Chondrocyte (in vitro differentiated cells): ENCODE data around the gene TMPRSS9. TPM values are rescaled to one million over a fixed set of nuclear protein-coding genes. Genes with fewer than 3 reads are reported as not detected.

ENCODE experiments used
- DNase-seq: peaks from one replicate; pipeline ENCODE4 v3.0.0; 2021; ENCODE audit warnings: mixed read lengths, low spot score
- H3K27ac Mint-ChIP-seq: one replicate; pipeline ENCODE4 v1.8.0; 2021; ENCODE audit warnings: mild to moderate bottlenecking, moderate library complexity, mixed read lengths; ENCODE audit not compliant: unreplicated experiment
- H3K27me3 Mint-ChIP-seq: 2 replicates; pipeline ENCODE4 v1.8.0; 2021; ENCODE audit warnings: low read depth, mixed read lengths
- H3K36me3 Mint-ChIP-seq: 2 replicates; pipeline ENCODE4 v1.8.0; 2021; ENCODE audit warnings: low read depth, mixed read lengths
- H3K4me1 Mint-ChIP-seq: 2 replicates; pipeline ENCODE4 v1.8.0; 2021; ENCODE audit warnings: low read depth, mild to moderate bottlenecking, mixed read lengths
- H3K4me3 Mint-ChIP-seq: one replicate; pipeline ENCODE4 v1.8.0; 2021; ENCODE audit warnings: mild to moderate bottlenecking, moderate library complexity, mixed read lengths; ENCODE audit not compliant: unreplicated experiment
- H3K9me3 Mint-ChIP-seq: 2 replicates; pipeline ENCODE4 v1.8.0; 2021; ENCODE audit warnings: low read depth, mixed read lengths
- total RNA-seq: library from RNA; stranded (reverse); gene quantifications from 3 replicates; pipeline ENCODE4 v1.2.1, GENCODE V29; 2021
- TF ChIP-seq, protein P1 (sequence below): fragments of 200-600 bp; sonication (generic); IDR thresholded peaks from 2 replicates; pipeline ENCODE4 v1.5.0; 2021; ENCODE audit warnings: antibody characterized with exemption, mild to moderate bottlenecking, moderate library complexity

The TMPRSS9 gene
- total RNA-seq, 1 donor from 2014 or later = 0.15 TPM

DNA sequence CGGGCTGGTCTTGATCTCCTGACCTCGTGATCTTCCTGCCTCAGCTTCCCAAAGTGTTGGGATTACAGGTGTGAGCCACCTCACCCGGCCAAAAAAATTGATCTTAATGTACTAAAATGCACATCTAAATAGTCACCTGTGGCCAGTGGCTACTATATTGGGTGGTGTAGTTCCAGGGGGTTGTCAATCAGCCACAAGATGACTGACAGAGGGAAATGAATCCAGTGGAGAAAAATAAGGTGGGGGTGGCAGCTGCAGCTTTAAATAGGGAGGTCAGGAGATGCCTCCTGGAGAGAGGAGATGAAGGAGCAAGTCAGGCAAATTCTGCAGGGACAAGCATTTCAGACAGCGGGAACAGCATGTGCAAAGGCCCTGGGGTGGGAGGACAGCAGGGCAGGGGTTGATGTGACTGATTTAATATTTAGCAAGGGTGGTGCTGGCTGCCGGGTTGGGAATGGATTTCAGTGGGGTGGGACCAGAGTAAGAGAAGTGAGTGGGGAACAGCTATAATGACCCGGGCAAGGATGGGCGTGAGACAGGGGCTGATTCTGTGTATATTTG is 49.4 kb downstream of the TMPRSS9 start:
- Mint-ChIP-seq H3K9me3 (peaks cover 10% of the 10 kb centered on the region), H3K27me3 (peaks cover 3% of the 10 kb centered on the region), H3K4me3 (no peak overlapping the region), H3K4me1 (peaks cover 5% of the 10 kb centered on the region), H3K27ac (no peak overlapping the region), H3K36me3 (peaks cover 2% of the 10 kb centered on the region)
- TF ChIP-seq, protein P1, sequence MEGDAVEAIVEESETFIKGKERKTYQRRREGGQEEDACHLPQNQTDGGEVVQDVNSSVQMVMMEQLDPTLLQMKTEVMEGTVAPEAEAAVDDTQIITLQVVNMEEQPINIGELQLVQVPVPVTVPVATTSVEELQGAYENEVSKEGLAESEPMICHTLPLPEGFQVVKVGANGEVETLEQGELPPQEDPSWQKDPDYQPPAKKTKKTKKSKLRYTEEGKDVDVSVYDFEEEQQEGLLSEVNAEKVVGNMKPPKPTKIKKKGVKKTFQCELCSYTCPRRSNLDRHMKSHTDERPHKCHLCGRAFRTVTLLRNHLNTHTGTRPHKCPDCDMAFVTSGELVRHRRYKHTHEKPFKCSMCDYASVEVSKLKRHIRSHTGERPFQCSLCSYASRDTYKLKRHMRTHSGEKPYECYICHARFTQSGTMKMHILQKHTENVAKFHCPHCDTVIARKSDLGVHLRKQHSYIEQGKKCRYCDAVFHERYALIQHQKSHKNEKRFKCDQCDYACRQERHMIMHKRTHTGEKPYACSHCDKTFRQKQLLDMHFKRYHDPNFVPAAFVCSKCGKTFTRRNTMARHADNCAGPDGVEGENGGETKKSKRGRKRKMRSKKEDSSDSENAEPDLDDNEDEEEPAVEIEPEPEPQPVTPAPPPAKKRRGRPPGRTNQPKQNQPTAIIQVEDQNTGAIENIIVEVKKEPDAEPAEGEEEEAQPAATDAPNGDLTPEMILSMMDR = no peak
- DNase-seq = no peak

DNA sequence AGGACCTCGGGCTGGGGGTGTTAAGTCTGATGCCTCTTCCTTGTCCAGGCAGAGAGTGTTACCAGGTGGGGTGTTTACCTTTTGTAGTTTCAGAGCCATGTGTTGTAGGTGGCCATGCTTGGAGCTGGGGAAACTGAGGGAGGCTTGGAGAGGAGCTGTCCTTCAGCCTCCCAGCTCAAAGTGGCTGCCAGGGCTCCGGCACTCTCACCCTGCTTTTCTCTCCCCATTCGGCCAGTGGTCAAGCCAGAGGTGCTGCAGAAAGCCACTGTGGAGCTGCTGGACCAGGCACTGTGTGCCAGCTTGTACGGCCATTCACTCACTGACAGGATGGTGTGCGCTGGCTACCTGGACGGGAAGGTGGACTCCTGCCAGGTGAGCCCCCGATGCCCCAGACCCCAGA is 50.0 kb downstream of the TMPRSS9 start:
- DNase-seq = no peak
- H3K4me1 Mint-ChIP-seq = peaks cover 3% of the 10 kb centered on the region
- peaks cover 2% of the 10 kb centered on the region for H3K36me3 Mint-ChIP-seq
- H3K27ac Mint-ChIP-seq = no peak overlapping the region
- peaks cover 3% of the 10 kb centered on the region for H3K27me3 Mint-ChIP-seq
- TF ChIP-seq, protein P1 = no peak
- H3K4me3 Mint-ChIP-seq = no peak overlapping the region
- peaks cover 10% of the 10 kb centered on the region for H3K9me3 Mint-ChIP-seq

DNA sequence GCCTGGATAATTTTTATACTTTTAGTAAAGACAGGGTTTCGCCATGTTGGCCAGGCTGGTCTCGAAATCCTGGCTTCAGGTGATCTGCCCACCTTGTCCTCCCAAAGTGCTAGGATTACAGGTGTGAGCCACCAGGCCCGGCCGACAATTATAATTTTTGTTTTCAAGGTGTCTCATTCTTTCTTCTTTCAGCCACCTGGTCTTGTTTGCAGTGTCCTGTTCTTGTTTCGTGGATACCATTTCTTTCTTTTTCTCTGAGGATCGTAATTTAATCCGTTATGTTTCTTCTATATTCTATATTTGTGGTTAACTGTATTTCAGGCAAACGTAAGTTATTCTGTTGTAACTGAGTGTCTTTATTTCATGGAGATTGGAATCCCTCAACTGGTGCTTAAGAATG is 51.6 kb downstream of the TMPRSS9 start:
- TF ChIP-seq, protein P1 = no peak
- H3K9me3 Mint-ChIP-seq = peaks cover 10% of the 10 kb centered on the region
- H3K4me1 Mint-ChIP-seq = no peaks in the 10 kb centered on the region
- H3K4me3 Mint-ChIP-seq = no peak overlapping the region
- DNase-seq = no peak
- H3K27ac Mint-ChIP-seq = no peak overlapping the region
- peaks cover 2% of the 10 kb centered on the region for H3K36me3 Mint-ChIP-seq
- peaks cover 3% of the 10 kb centered on the region for H3K27me3 Mint-ChIP-seq

DNA sequence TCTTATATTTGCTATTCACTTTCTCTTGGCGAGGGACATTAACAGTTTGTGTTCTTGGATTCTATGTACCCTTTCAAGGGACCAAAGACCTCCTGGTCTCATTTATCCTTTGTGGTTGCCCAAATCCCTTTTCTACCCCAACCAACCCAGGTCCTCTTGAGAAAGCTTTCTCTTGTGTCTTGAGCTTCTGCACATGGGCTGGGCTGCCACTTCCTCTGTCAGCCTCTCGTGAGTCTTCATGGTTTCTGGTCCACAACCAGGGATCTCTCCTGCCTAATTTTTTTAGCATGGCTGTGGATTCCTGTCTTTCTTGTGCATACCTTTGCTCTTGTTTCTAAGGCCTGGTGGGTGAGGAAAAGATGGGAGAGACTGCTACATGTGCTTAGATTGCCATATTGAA is 52.4 kb downstream of the TMPRSS9 start:
- Mint-ChIP-seq H3K27ac (no peak overlapping the region), H3K4me1 (no peaks in the 10 kb centered on the region), H3K4me3 (no peak overlapping the region), H3K9me3 (peaks cover 10% of the 10 kb centered on the region), H3K27me3 (peaks cover 3% of the 10 kb centered on the region), H3K36me3 (peaks cover 2% of the 10 kb centered on the region)
- no peak for DNase-seq
- TF ChIP-seq, protein P1 = no peak

DNA sequence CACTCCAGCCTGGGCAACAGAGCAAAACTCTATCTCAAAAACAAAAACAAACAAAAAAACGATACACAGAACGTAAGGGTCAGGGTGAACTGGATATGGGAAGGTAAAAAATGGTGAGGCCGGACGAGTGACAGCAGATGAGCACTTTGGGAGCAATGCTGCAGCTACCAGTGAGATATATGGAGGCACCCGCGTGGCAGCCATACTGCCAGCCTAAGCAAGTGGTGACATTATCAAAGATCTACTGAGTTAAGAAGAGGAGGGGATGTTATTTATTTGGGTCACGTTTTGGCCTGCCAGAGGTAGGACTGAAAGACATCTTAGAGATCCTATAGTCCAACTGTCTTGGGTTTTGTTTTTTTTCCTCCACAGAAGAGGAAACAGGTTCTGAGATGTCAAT is 53.1 kb downstream of the TMPRSS9 start:
- Mint-ChIP-seq H3K27me3 (peaks cover 3% of the 10 kb centered on the region), H3K27ac (peak overlapping the region; percentile 46), H3K4me3 (no peak overlapping the region), H3K36me3 (peaks cover 3% of the 10 kb centered on the region), H3K4me1 (no peaks in the 10 kb centered on the region), H3K9me3 (peaks cover 10% of the 10 kb centered on the region)
- TF ChIP-seq, protein P1 = no peak
- DNase-seq = no peak
